ENCODE measurements around the gene AFMID. TPM values are rescaled to one million over a fixed set of nuclear protein-coding genes. Genes with fewer than 3 reads are reported as not detected.

AFMID gene
- total RNA-seq, 2 donors from 2014 or later, result 78.9 to 94.6 TPM

GRCh38 chr17:78154903-78155811 lies 32.0 kb upstream of the AFMID start:
- DNase-seq (no peak), ATAC-seq (no peak)
- peaks cover 12% of the 10 kb centered on the region for H3K4me1 ChIP-seq
- H3K9me3 ChIP-seq, result no peaks in the 10 kb centered on the region
- TF ChIP-seq, protein P1, sequence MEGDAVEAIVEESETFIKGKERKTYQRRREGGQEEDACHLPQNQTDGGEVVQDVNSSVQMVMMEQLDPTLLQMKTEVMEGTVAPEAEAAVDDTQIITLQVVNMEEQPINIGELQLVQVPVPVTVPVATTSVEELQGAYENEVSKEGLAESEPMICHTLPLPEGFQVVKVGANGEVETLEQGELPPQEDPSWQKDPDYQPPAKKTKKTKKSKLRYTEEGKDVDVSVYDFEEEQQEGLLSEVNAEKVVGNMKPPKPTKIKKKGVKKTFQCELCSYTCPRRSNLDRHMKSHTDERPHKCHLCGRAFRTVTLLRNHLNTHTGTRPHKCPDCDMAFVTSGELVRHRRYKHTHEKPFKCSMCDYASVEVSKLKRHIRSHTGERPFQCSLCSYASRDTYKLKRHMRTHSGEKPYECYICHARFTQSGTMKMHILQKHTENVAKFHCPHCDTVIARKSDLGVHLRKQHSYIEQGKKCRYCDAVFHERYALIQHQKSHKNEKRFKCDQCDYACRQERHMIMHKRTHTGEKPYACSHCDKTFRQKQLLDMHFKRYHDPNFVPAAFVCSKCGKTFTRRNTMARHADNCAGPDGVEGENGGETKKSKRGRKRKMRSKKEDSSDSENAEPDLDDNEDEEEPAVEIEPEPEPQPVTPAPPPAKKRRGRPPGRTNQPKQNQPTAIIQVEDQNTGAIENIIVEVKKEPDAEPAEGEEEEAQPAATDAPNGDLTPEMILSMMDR (IDR thresholded peaks at IDR 0.05), result no peak
- TF ChIP-seq POLR2A (IDR thresholded peaks at IDR 0.05), result no peak
- no peaks in the 10 kb centered on the region for H3K36me3 ChIP-seq (replicated peaks in 1 of 2; ENCODE audit: insufficient read depth in 1 of 2, low read depth in 2 of 2)
- H3K4me3 ChIP-seq, result no peak overlapping the region
- H3K27me3 ChIP-seq, result no peaks in the 10 kb centered on the region
- intact Hi-C loops (cut with DNase I), result no loop called here
- WGBS, 2 donors, result 72 to 85% methylated on average over 11 of the region's 11 CpGs
- H3K27ac ChIP-seq, result no peak overlapping the region

DNA sequence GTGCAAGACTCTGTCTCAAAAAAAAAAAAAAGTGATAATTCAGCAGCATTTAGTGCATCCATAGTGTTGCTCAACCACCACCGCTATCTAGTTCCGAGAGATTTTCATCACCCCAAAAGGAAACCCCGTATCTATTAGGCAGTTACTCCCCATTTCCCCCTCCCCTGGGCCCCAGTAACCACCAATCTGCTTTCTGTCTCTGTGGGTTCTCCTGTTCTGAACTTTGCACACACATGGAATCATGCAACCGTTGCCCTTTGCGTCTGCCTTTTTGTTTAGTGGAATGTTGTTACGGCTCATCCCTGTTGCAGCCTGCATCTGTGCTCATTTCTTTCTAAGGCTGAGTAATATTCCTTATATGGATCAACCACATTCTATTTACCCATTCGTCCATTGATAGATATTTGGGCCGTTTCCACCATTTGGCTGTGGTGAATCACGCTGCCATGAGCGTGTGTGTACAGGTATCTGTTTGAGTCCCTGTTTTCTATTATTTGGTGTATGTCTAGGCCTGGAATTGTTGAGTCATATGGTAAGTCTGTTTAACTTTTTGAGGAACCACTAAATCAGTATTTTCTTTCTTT lies 27.5 kb upstream of the AFMID start:
- no peak for DNase-seq
- WGBS, 2 donors, result 76 to 84% methylated on average over 10 of the region's 10 CpGs
- Histone ChIP-seq H3K36me3 (replicated peaks in 1 of 2; ENCODE audit: insufficient read depth in 1 of 2, low read depth in 2 of 2) (no peaks in the 10 kb centered on the region), H3K4me3 (no peak overlapping the region), H3K4me1 (peaks cover 6% of the 10 kb centered on the region), H3K27ac (no peak overlapping the region), H3K27me3 (no peaks in the 10 kb centered on the region), H3K9me3 (no peaks in the 10 kb centered on the region)
- ATAC-seq, result no peak
- intact Hi-C loops (cut with DNase I), result loop anchor here (10.0 kb wide), 1 partner anchor 45 kb away; no protein-coding TSS in a partner anchor
- TF ChIP-seq POLR2A (IDR thresholded peaks at IDR 0.05), result no peak
- TF ChIP-seq, protein P1 (IDR thresholded peaks at IDR 0.05), result no peak

GRCh38 chr17:78163881-78164747 lies 23.0 kb upstream of the AFMID start:
- H3K4me1 ChIP-seq, result peaks cover 11% of the 10 kb centered on the region
- intact Hi-C loops (cut with DNase I), result loop anchor here (10.0 kb wide), 1 partner anchor 49 kb away; no protein-coding TSS in a partner anchor
- peak in 2 of 4 donors; percentile 71 to 72 for DNase-seq
- no peak for ATAC-seq
- H3K9me3 ChIP-seq, result no peaks in the 10 kb centered on the region
- no peaks in the 10 kb centered on the region for H3K36me3 ChIP-seq (replicated peaks in 1 of 2; ENCODE audit: insufficient read depth in 1 of 2, low read depth in 2 of 2)
- H3K4me3 ChIP-seq, result no peak overlapping the region
- WGBS, 2 donors, result 45 to 53% methylated on average over 14 to 22 of the region's 22 CpGs
- H3K27ac ChIP-seq, result no peak overlapping the region
- no peaks in the 10 kb centered on the region for H3K27me3 ChIP-seq
- TF ChIP-seq, protein P1 (IDR thresholded peaks at IDR 0.05), result no peak
- no peak for TF ChIP-seq POLR2A (IDR thresholded peaks at IDR 0.05)

DNA sequence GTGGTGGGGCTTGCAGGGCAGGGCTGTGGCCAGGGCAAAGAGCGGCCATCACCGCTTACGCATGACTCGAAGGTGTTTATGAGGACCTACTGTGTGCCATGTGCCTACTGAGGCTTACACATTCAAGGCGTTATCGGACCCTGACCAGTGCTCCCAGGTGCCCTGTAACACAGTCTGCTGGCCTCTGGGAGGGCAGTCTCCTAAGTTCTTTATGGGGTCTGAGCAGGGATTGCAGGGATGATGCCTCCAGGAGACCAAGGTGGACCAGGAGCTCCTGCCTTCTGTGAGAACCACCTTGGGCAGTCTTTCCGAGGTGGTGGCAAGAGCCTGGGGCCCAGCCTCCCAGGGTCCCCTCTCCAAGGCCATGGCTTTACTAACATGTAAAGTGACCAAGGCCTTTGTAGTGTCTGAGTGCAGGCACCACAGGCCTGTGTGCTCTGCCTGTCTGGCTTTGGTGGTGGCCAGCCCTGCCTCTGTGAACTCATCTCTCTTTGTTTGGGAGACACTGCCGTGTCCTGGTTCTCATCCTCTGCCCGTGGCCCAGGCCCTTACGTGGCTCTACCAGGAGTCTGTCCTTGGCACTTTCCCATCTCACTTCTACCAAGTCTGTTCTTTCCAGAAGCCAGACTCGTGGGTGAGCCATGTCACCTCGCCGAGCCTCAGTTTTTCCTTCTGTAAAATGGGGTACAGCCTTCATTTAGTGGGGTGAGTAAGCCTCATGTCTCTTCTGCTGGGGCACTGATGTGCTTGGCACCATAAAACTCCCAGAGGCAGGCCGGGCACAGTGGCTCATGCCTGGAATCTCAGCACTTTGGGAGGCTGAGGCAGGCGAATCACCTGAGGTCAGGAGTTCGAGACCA lies 22.2 kb upstream of the AFMID start:
- ATAC-seq, result no peak
- intact Hi-C loops (cut with DNase I), result loop anchor here (10.0 kb wide), 1 partner anchor 50 kb away; no protein-coding TSS in a partner anchor
- H3K4me3 ChIP-seq, result no peak overlapping the region

More for the DNA sequence above, 22.2 kb upstream of the AFMID start:
- H3K27me3 ChIP-seq, result no peaks in the 10 kb centered on the region
- peaks cover 20% of the 10 kb centered on the region for H3K4me1 ChIP-seq
- TF ChIP-seq, protein P1 (IDR thresholded peaks at IDR 0.05), result no peak
- TF ChIP-seq POLR2A (IDR thresholded peaks at IDR 0.05), result no peak
- H3K36me3 ChIP-seq (replicated peaks in 1 of 2; ENCODE audit: insufficient read depth in 1 of 2, low read depth in 2 of 2), result no peaks in the 10 kb centered on the region
- 82 to 92% methylated on average over 9 to 16 of the region's 16 CpGs for WGBS, 2 donors
- H3K9me3 ChIP-seq, result no peaks in the 10 kb centered on the region
- DNase-seq, result no peak
- H3K27ac ChIP-seq, result no peak overlapping the region

Data from body of pancreas (tissue), 4 donors.